Iris pigment epithelial cell (primary cell): Measurements from ENCODE around the gene GNB1.

Source experiments
- DNase-seq: peaks from one replicate; pipeline ENCODE4 v3.0.0-alpha.2; 2011; ENCODE audit warnings: low read depth

The GNB1 gene

GRCh38 chr1:1910033-1910465, 19.2 kb upstream of the GNB1 start:
- no peak for DNase-seq

GRCh38 chr1:1908506-1908791, 17.6 kb upstream of the GNB1 start:
- DNase-seq, result no peak

- DNase-seq, result no peak
These were observed 16.3 kb upstream of the GNB1 start for GRCh38 chr1:1907098-1907736.

GRCh38 chr1:1906185-1907097, 15.6 kb upstream of the GNB1 start:
- DNase-seq, result peak; percentile 69

- no peak for DNase-seq
These were observed 12.3 kb upstream of the GNB1 start for GRCh38 chr1:1903224-1903623.

- no peak for DNase-seq
These were observed 10.9 kb upstream of the GNB1 start for GRCh38 chr1:1901641-1902294.

GRCh38 chr1:1900883-1901640, 10.2 kb upstream of the GNB1 start:
- DNase-seq, result no peak

GRCh38 chr1:1899967-1900327, 9.1 kb upstream of the GNB1 start:
- DNase-seq, result no peak

- DNase-seq, result no peak
These were observed 8.5 kb upstream of the GNB1 start for GRCh38 chr1:1899266-1899966.

GRCh38 chr1:1898246-1898933, 7.5 kb upstream of the GNB1 start:
- no peak for DNase-seq

GRCh38 chr1:1895456-1896336, 4.8 kb upstream of the GNB1 start:
- DNase-seq, result no peak

- no peak for DNase-seq
These were observed 4.2 kb upstream of the GNB1 start for GRCh38 chr1:1895060-1895418.

- no peak for DNase-seq
These were observed 3.6 kb upstream of the GNB1 start for GRCh38 chr1:1894354-1895059.

- DNase-seq, result no peak
These were observed 3.1 kb upstream of the GNB1 start for GRCh38 chr1:1893997-1894353.

- DNase-seq, result no peak
These were observed 2.6 kb upstream of the GNB1 start for GRCh38 chr1:1893291-1893985.

- DNase-seq, result no peak
These were observed 1.9 kb upstream of the GNB1 start for GRCh38 chr1:1892763-1893120.

- no peak for DNase-seq
These were observed 1.3 kb upstream of the GNB1 start for GRCh38 chr1:1892079-1892762.

- peak; percentile 43 for DNase-seq
These were observed 627 bp upstream of the GNB1 start for GRCh38 chr1:1891349-1892078.
